Fibroblast of lung (primary cell): ENCODE data around the gene SYTL1. TPM values are rescaled to one million over a fixed set of nuclear protein-coding genes. Genes with fewer than 3 reads are reported as not detected.

Experiments used
- DNase-seq, 2 donors: peaks; one replicate each; pipeline versions ENCODE4 v3.0.0 to v3.0.0-alpha.2; 2010; ENCODE audit warnings: low read depth in 2 of 2
- H2AFZ ChIP-seq: 2 replicates; pipeline ENCODE4 v1.5.1; 2012; ENCODE audit warnings: low read length, control low read depth, inconsistent platforms
- H3K27ac ChIP-seq: 2 replicates; pipeline ENCODE4 v1.5.1; 2011; ENCODE audit warnings: low read length, control low read depth; ENCODE audit not compliant: insufficient read depth
- H3K27me3 ChIP-seq: 2 replicates; pipeline ENCODE4 v1.5.1; 2011; ENCODE audit warnings: mild to moderate bottlenecking, low read length; ENCODE audit not compliant: control insufficient read depth, insufficient read depth
- H3K36me3 ChIP-seq: 2 replicates; pipeline ENCODE4 v1.5.1; 2011; ENCODE audit warnings: low read length; ENCODE audit not compliant: control insufficient read depth, insufficient read depth
- H3K4me1 ChIP-seq: 2 replicates; pipeline ENCODE4 v1.5.1; 2011; ENCODE audit warnings: low read length; ENCODE audit not compliant: control insufficient read depth, insufficient read depth; ENCODE audit errors: extremely low read depth
- H3K4me2 ChIP-seq: 2 replicates; pipeline ENCODE4 v1.5.1; 2011; ENCODE audit warnings: low read length, control low read depth; ENCODE audit not compliant: insufficient read depth; ENCODE audit errors: extremely low read depth
- H3K4me3 ChIP-seq, 4 experiments: fragments of 200-600 bp in 1 of 4; sonication (generic) in 1 of 4; replicated peaks in 1 of 4; 2 replicates each; pipeline ENCODE4 v1.5.1; 2011 to 2016; ENCODE audit warnings: low read length in 4 of 4, low read depth in 3 of 4, mild to moderate bottlenecking in 3 of 4, control low read depth in 2 of 4, inconsistent platforms in 1 of 4, mixed read lengths in 1 of 4; ENCODE audit not compliant: insufficient read depth in 1 of 4; ENCODE audit errors: control extremely low read depth in 1 of 4
- H3K79me2 ChIP-seq: 2 replicates; pipeline ENCODE4 v1.5.1; 2012; ENCODE audit warnings: mild to moderate bottlenecking, low read length, inconsistent platforms; ENCODE audit not compliant: control insufficient read depth, insufficient read depth
- H3K9ac ChIP-seq: 2 replicates; pipeline ENCODE4 v1.5.1; 2011; ENCODE audit warnings: mild to moderate bottlenecking, low read length, control low read depth; ENCODE audit not compliant: insufficient read depth
- H3K9me3 ChIP-seq: 2 replicates; pipeline ENCODE4 v1.5.1; 2012; ENCODE audit warnings: low read depth, low read length; ENCODE audit not compliant: control insufficient read depth, insufficient read depth
- H4K20me1 ChIP-seq: 2 replicates; pipeline ENCODE4 v1.5.1; 2011; ENCODE audit warnings: low read length; ENCODE audit not compliant: control insufficient read depth, insufficient read depth; ENCODE audit errors: extremely low read depth
- EZH2 ChIP-seq: IDR thresholded peaks from 2 replicates; pipeline ENCODE4 v1.5.1; 2012; ENCODE audit warnings: low read length, control low read depth, mild to moderate bottlenecking; ENCODE audit errors: missing control alignments
- polyA plus RNA-seq, 2 donors: library from polyadenylated mRNA; depleted of rRNA in 1 of 2; stranded (reverse) in 1 of 2; unstranded in 1 of 2; fragments of >200 nt; gene quantifications; 2 replicates each; pipeline ENCODE4 v1.2.1, GENCODE V29; 2011 to 2012; ENCODE audit warnings: missing spikeins in 1 of 2
- total RNA-seq: library from RNA; depleted of rRNA; stranded (reverse); fragments of >200 nt; gene quantifications from 2 replicates; pipeline ENCODE4 v1.2.1, GENCODE V29; 2014
- TF ChIP-seq, protein P1 (sequence below), 2 donors: IDR thresholded peaks in 1 of 2; conservative IDR thresholded peaks in 1 of 2; 1 replicate in 1 of 2; 2 replicates in 1 of 2; pipeline ENCODE4 v1.5.1; 2011 to 2012; ENCODE audit warnings: low read length in 2 of 2, control low read depth in 1 of 2, inconsistent platforms in 1 of 2, low read depth in 1 of 2, mild to moderate bottlenecking in 1 of 2

Gene SYTL1
- total and polyA plus RNA-seq, 2 donors (not counting 1 experiment from before 2014, with no cell fraction given): 0.02 to 0.17 TPM

DNA sequence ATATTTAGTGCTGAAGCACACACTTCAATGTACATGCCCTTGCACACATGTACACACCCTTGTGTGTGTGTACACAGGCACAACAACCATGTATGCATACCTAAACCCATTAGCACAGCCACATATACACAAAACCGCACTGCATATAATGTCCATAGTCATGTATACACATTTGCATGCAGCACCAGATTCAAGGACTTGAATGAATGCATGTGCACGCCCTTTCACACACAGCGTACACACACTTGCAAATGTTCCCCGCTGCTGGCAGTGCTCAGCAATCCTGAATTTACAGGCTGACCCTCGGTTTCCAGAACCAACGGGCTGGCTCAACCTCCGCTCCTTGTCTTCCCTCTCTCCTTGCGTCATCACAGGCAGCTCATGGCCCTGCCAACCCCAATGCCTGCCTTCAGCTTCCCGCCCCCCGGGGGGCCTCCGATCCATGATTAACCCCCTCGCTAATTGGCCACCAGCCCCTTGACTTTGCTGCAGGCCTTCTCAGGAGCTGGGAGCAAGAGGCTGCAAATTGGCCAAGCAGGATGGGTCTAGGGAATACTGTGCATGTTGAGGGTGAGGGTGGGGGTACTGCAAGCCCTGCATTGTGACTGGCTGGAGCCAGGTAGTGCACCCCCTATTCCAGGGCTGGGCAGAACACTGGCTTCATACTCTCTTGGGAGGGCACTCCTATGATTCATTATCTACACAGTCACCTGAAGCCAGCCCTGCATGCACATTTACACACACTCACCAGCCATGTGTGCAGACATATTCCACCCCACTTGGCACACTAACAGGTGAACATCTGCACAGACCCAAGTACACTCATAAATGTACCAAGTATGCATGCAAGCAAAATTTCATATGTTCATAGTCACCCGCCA lies 58.5 kb downstream of the SYTL1 start:
- no peaks in the 10 kb centered on the region for H4K20me1 ChIP-seq
- H3K9me3 ChIP-seq: no peaks in the 10 kb centered on the region
- H3K4me3 ChIP-seq: no peak overlapping the region
- H3K4me1 ChIP-seq: peaks cover 25% of the 10 kb centered on the region
- DNase-seq: no peak
- TF ChIP-seq, protein P1, sequence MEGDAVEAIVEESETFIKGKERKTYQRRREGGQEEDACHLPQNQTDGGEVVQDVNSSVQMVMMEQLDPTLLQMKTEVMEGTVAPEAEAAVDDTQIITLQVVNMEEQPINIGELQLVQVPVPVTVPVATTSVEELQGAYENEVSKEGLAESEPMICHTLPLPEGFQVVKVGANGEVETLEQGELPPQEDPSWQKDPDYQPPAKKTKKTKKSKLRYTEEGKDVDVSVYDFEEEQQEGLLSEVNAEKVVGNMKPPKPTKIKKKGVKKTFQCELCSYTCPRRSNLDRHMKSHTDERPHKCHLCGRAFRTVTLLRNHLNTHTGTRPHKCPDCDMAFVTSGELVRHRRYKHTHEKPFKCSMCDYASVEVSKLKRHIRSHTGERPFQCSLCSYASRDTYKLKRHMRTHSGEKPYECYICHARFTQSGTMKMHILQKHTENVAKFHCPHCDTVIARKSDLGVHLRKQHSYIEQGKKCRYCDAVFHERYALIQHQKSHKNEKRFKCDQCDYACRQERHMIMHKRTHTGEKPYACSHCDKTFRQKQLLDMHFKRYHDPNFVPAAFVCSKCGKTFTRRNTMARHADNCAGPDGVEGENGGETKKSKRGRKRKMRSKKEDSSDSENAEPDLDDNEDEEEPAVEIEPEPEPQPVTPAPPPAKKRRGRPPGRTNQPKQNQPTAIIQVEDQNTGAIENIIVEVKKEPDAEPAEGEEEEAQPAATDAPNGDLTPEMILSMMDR (conservative IDR thresholded peaks at IDR 0.05 in 1 of 2, IDR thresholded peaks at IDR 0.05 in 1 of 2; ENCODE audit: low read depth in 1 of 2, low read length in 2 of 2): no peak
- TF ChIP-seq EZH2: no peak
- no peak overlapping the region for H3K9ac ChIP-seq
- H3K36me3 ChIP-seq: no peaks in the 10 kb centered on the region
- no peaks in the 10 kb centered on the region for H3K27me3 ChIP-seq
- no peak overlapping the region for H2AFZ ChIP-seq
- H3K4me2 ChIP-seq: no peak overlapping the region
- H3K27ac ChIP-seq: no peak overlapping the region
- H3K79me2 ChIP-seq: no peaks in the 10 kb centered on the region

DNA sequence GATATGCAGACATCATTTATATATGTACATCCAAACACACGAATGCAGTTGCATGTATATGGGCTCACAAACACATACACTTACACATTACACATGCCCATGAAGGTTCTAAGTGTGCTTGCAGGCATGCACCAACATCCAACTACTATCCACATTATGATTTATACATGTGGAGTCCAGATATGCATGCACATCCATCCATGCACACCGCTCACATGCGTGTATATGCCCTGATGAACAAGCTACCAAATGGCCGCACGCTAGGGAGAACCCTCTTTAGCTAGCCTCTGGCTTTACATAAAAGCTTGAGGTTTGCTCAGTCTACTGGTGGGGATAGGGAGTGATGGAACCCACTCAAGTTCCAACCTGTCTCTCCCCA lies 59.1 kb downstream of the SYTL1 start:
- H3K4me2 ChIP-seq: no peak overlapping the region
- DNase-seq: no peak
- H3K27me3 ChIP-seq: no peaks in the 10 kb centered on the region
- H3K9me3 ChIP-seq: no peaks in the 10 kb centered on the region
- H3K36me3 ChIP-seq: no peaks in the 10 kb centered on the region
- H3K4me3 ChIP-seq: no peak overlapping the region
- H3K79me2 ChIP-seq: no peaks in the 10 kb centered on the region
- H3K4me1 ChIP-seq: peaks cover 30% of the 10 kb centered on the region
- TF ChIP-seq, protein P1 (conservative IDR thresholded peaks at IDR 0.05 in 1 of 2, IDR thresholded peaks at IDR 0.05 in 1 of 2; ENCODE audit: low read depth in 1 of 2, low read length in 2 of 2): no peak
- TF ChIP-seq EZH2: no peak
- H3K27ac ChIP-seq: no peak overlapping the region
- no peak overlapping the region for H3K9ac ChIP-seq
- H2AFZ ChIP-seq: no peak overlapping the region
- H4K20me1 ChIP-seq: no peaks in the 10 kb centered on the region

DNA sequence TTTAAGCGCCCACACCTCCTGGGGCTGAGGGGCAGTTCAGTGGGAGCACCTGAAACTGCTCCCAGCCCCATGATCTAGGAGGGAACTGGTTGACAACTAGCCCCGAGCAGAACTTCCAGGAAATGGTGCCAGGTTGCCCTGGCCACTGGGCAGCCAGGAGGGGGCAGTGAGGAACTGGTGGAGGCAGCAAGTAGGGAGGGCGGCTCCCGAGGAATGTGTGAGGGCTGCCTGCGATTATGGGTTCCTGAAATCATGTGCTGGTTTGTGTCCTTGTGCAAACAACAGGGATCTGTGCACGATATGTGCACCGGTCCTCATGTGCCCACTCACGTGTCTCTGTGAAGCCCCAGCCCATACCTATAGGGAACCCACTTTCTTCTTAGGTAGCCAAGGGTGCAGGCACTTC lies 60.5 kb downstream of the SYTL1 start:
- Histone ChIP-seq H3K36me3 (peaks cover 4% of the 10 kb centered on the region), H3K9ac (no peak overlapping the region), H3K27ac (no peak overlapping the region), H3K9me3 (no peaks in the 10 kb centered on the region), H3K4me3 (no peak overlapping the region), H4K20me1 (no peaks in the 10 kb centered on the region), H3K4me2 (no peak overlapping the region), H3K27me3 (no peaks in the 10 kb centered on the region), H3K79me2 (no peaks in the 10 kb centered on the region), H2AFZ (no peak overlapping the region), H3K4me1 (peaks cover 31% of the 10 kb centered on the region)
- TF ChIP-seq, protein P1 (conservative IDR thresholded peaks at IDR 0.05 in 1 of 2, IDR thresholded peaks at IDR 0.05 in 1 of 2; ENCODE audit: low read depth in 1 of 2, low read length in 2 of 2): peak; percentile 49 to 54
- no peak for TF ChIP-seq EZH2
- DNase-seq: peak; percentile 61 to 66
